ENCODE data around the gene THSD7A. TPM values are rescaled to one million over a fixed set of nuclear protein-coding genes. Genes with fewer than 3 reads are reported as not detected.

THSD7A gene
- total RNA-seq, 1 donor from 2014 or later, result 3.5 TPM

GRCh38 chr7:11818281-11818680, 13.7 kb downstream of the THSD7A start:
- Mint-ChIP-seq H3K4me3 (ENCODE audit: unreplicated experiment) (no peak overlapping the region), H3K9me3 (ENCODE audit: unreplicated experiment) (peaks cover 2% of the 10 kb centered on the region), H3K36me3 (ENCODE audit: low read depth, unreplicated experiment) (no peaks in the 10 kb centered on the region), H3K27ac (ENCODE audit: unreplicated experiment) (no peak overlapping the region), H3K27me3 (ENCODE audit: low read depth, unreplicated experiment) (peaks cover 2% of the 10 kb centered on the region), H3K4me1 (ENCODE audit: low read depth, unreplicated experiment) (no peaks in the 10 kb centered on the region)
- Histone ChIP-seq H3K9me3 (ENCODE audit: insufficient read depth, low read depth, low read length) (no peaks in the 10 kb centered on the region), H3K4me3 (ENCODE audit: insufficient read depth, low read depth, low read length) (no peak overlapping the region), H3K27me3 (ENCODE audit: insufficient read depth, low read length) (no peaks in the 10 kb centered on the region), H4K20me1 (ENCODE audit: insufficient read depth, low read length) (no peaks in the 10 kb centered on the region), H3K27ac (ENCODE audit: low read depth, low read length) (no peak overlapping the region), H2AFZ (ENCODE audit: low read depth, low read length) (no peak overlapping the region), H3K9ac (ENCODE audit: low read length) (no peak overlapping the region), H3K79me2 (ENCODE audit: insufficient read depth, low read length) (no peaks in the 10 kb centered on the region), H3K4me2 (ENCODE audit: low read length) (no peak overlapping the region), H3K4me1 (ENCODE audit: insufficient read depth, low read length) (no peaks in the 10 kb centered on the region), H3K36me3 (ENCODE audit: insufficient read depth, low read length) (no peaks in the 10 kb centered on the region)
- FAIRE-seq (no peak), DNase-seq (ENCODE audit: low read depth) (no peak)
- no peak for TF ChIP-seq EZH2 (IDR thresholded peaks at IDR 0.05; ENCODE audit: insufficient read depth, low read length)
- no peak for TF ChIP-seq CTCF (IDR thresholded peaks at IDR 0.05; ENCODE audit: insufficient read depth, low read depth, low read length)

- H3K4me3 Mint-ChIP-seq (ENCODE audit: unreplicated experiment), result no peak overlapping the region
- no peak overlapping the region for H2AFZ ChIP-seq (ENCODE audit: low read depth, low read length)
- H3K4me1 ChIP-seq (ENCODE audit: insufficient read depth, low read length), result no peaks in the 10 kb centered on the region
- H3K9me3 Mint-ChIP-seq (ENCODE audit: unreplicated experiment), result peaks cover 2% of the 10 kb centered on the region
- H3K4me3 ChIP-seq (ENCODE audit: insufficient read depth, low read depth, low read length), result no peak overlapping the region
- FAIRE-seq (no peak), DNase-seq (ENCODE audit: low read depth) (peak; percentile 47)
- no peak overlapping the region for H3K4me2 ChIP-seq (ENCODE audit: low read length)
- no peaks in the 10 kb centered on the region for H3K36me3 ChIP-seq (ENCODE audit: insufficient read depth, low read length)
- no peak overlapping the region for H3K9ac ChIP-seq (ENCODE audit: low read length)
- H3K27me3 ChIP-seq (ENCODE audit: insufficient read depth, low read length), result no peaks in the 10 kb centered on the region
- no peaks in the 10 kb centered on the region for H3K36me3 Mint-ChIP-seq (ENCODE audit: low read depth, unreplicated experiment)
- no peak overlapping the region for H3K27ac ChIP-seq (ENCODE audit: low read depth, low read length)
- no peaks in the 10 kb centered on the region for H3K4me1 Mint-ChIP-seq (ENCODE audit: low read depth, unreplicated experiment)
- TF ChIP-seq CTCF (IDR thresholded peaks at IDR 0.05; ENCODE audit: insufficient read depth, low read depth, low read length) (no peak), EZH2 (IDR thresholded peaks at IDR 0.05; ENCODE audit: insufficient read depth, low read length) (no peak)
- no peaks in the 10 kb centered on the region for H3K9me3 ChIP-seq (ENCODE audit: insufficient read depth, low read depth, low read length)
- H3K27me3 Mint-ChIP-seq (ENCODE audit: low read depth, unreplicated experiment), result peaks cover 2% of the 10 kb centered on the region
- no peaks in the 10 kb centered on the region for H3K79me2 ChIP-seq (ENCODE audit: insufficient read depth, low read length)
- no peak overlapping the region for H3K27ac Mint-ChIP-seq (ENCODE audit: unreplicated experiment)
- no peaks in the 10 kb centered on the region for H4K20me1 ChIP-seq (ENCODE audit: insufficient read depth, low read length)
Measured at GRCh38 chr7:11817111-11817740, 14.8 kb downstream of the THSD7A start.

- no peaks in the 10 kb centered on the region for H3K4me1 Mint-ChIP-seq (ENCODE audit: low read depth, unreplicated experiment)
- H3K27ac ChIP-seq (ENCODE audit: low read depth, low read length), result no peak overlapping the region
- no peak overlapping the region for H3K4me3 ChIP-seq (ENCODE audit: insufficient read depth, low read depth, low read length)
- H2AFZ ChIP-seq (ENCODE audit: low read depth, low read length), result no peak overlapping the region
- no peaks in the 10 kb centered on the region for H4K20me1 ChIP-seq (ENCODE audit: insufficient read depth, low read length)
- H3K9ac ChIP-seq (ENCODE audit: low read length), result no peak overlapping the region
- no peak for DNase-seq (ENCODE audit: low read depth)
- H3K27ac Mint-ChIP-seq (ENCODE audit: unreplicated experiment), result no peak overlapping the region
- H3K36me3 Mint-ChIP-seq (ENCODE audit: low read depth, unreplicated experiment), result no peaks in the 10 kb centered on the region
- H3K79me2 ChIP-seq (ENCODE audit: insufficient read depth, low read length), result no peaks in the 10 kb centered on the region
- H3K27me3 ChIP-seq (ENCODE audit: insufficient read depth, low read length), result no peaks in the 10 kb centered on the region
- H3K4me2 ChIP-seq (ENCODE audit: low read length), result no peak overlapping the region
- no peaks in the 10 kb centered on the region for H3K4me1 ChIP-seq (ENCODE audit: insufficient read depth, low read length)
- H3K9me3 ChIP-seq (ENCODE audit: insufficient read depth, low read depth, low read length), result no peaks in the 10 kb centered on the region
- TF ChIP-seq EZH2 (IDR thresholded peaks at IDR 0.05; ENCODE audit: insufficient read depth, low read length), result no peak
- TF ChIP-seq CTCF (IDR thresholded peaks at IDR 0.05; ENCODE audit: insufficient read depth, low read depth, low read length), result no peak
- no peaks in the 10 kb centered on the region for H3K27me3 Mint-ChIP-seq (ENCODE audit: low read depth, unreplicated experiment)
- FAIRE-seq, result no peak
- no peaks in the 10 kb centered on the region for H3K9me3 Mint-ChIP-seq (ENCODE audit: unreplicated experiment)
- no peaks in the 10 kb centered on the region for H3K36me3 ChIP-seq (ENCODE audit: insufficient read depth, low read length)
- no peak overlapping the region for H3K4me3 Mint-ChIP-seq (ENCODE audit: unreplicated experiment)
Measured at GRCh38 chr7:11811709-11812108, 20.3 kb downstream of the THSD7A start.
